Embryonic facial prominence (tissue), 1 donor: ENCODE measurements around the gene HOXC12.

ENCODE experiments used
- DNase-seq: peaks from one replicate; pipeline ENCODE4 v3.0.0-alpha.2; 2016; ENCODE audit errors: extremely low spot score

Gene HOXC12

GRCh38 chr12:53954694-53955035, at the start of gene HOXC12:
HOXC12 (plus strand) TSS chr12:53954903; CDS start chr12:53954930, 27 bp downstream.
- no peak for DNase-seq

- no peak for DNase-seq
Observed at GRCh38 chr12:53907103-53907502, 47.6 kb upstream of the HOXC12 start.

- no peak for DNase-seq
Observed at GRCh38 chr12:53916788-53917655, 37.7 kb upstream of the HOXC12 start.

- no peak for DNase-seq
Observed at GRCh38 chr12:53924521-53925405, 29.9 kb upstream of the HOXC12 start.

GRCh38 chr12:53927220-53928029, 27.3 kb upstream of the HOXC12 start:
- no peak for DNase-seq

GRCh38 chr12:53928054-53928835, 26.5 kb upstream of the HOXC12 start:
- DNase-seq = no peak

GRCh38 chr12:53929527-53929926, 25.2 kb upstream of the HOXC12 start:
- no peak for DNase-seq

GRCh38 chr12:53930591-53931255, 24.0 kb upstream of the HOXC12 start:
- no peak for DNase-seq

- DNase-seq = no peak
Observed at GRCh38 chr12:53931844-53932581, 22.7 kb upstream of the HOXC12 start.

- no peak for DNase-seq
Observed at GRCh38 chr12:53932915-53933314, 21.8 kb upstream of the HOXC12 start.

- DNase-seq = no peak
Observed at GRCh38 chr12:53935383-53936341, 19.0 kb upstream of the HOXC12 start.

GRCh38 chr12:53937099-53937498, 17.6 kb upstream of the HOXC12 start:
- no peak for DNase-seq

- no peak for DNase-seq
Observed at GRCh38 chr12:53937596-53938325, 16.9 kb upstream of the HOXC12 start.

GRCh38 chr12:53938326-53939140, 16.2 kb upstream of the HOXC12 start, which contains the start of gene HOXC13:
HOXC13 (plus strand) TSS chr12:53938831; CDS start chr12:53938907, 76 bp downstream.
- DNase-seq = no peak

- no peak for DNase-seq
Observed at GRCh38 chr12:53939141-53940108, 15.3 kb upstream of the HOXC12 start.
